RWPE1 (cell line): ENCODE data around the gene FGFR2.

Source experiments
- CTCF ChIA-PET: fragments of 350-600 bp; sonication (Branson Sonifier 250); formaldehyde crosslinking; extraction: SDS; loops from one replicate; lab custom pipeline; 2021; lab: Yijun Ruan, JAX
- POLR2A ChIA-PET: fragments of 400-600 bp; formaldehyde crosslinking; extraction: SDS; loops from one replicate; lab custom pipeline; 2020; ENCODE audit warnings: antibody characterized with exemption; ENCODE audit not compliant: low non-redundant PET; lab: Yijun Ruan, JAX
- DNase-seq: peaks from one replicate; pipeline ENCODE4 v3.0.0; 2012; ENCODE audit warnings: low spot score
- H3K27ac ChIP-seq: fragments of 450-650 bp; 2 replicates; pipeline ENCODE4 v1.5.1; 2017
- CTCF ChIP-seq: fragments of 450-650 bp; conservative IDR thresholded peaks from 2 replicates; pipeline ENCODE4 v1.5.1; 2017; ENCODE audit warnings: low read depth, mild to moderate bottlenecking

Gene FGFR2

GRCh38 chr10:121583258-121583657, 15.0 kb downstream of the FGFR2 start:
- ChIA-PET POLR2A (no interaction called here), CTCF (no interaction called here)
- no peak for TF ChIP-seq CTCF
- H3K27ac ChIP-seq, result no peak overlapping the region
- no peak for DNase-seq

- no peak for TF ChIP-seq CTCF
- POLR2A ChIA-PET, result no interaction called here
- no peak overlapping the region for H3K27ac ChIP-seq
- DNase-seq, result no peak
- CTCF ChIA-PET, result interaction anchor here (0.6 to 0.7 kb wide), 3 partner anchors 67 to 1650 kb away, joined by 3 to 4 read pairs (median 3); no protein-coding TSS in a partner anchor
Observed at GRCh38 chr10:121580276-121581116, 17.7 kb downstream of the FGFR2 start.

- CTCF ChIA-PET, result interaction anchor here (0.5 to 1.0 kb wide), 5 partner anchors 30 to 1649 kb away, joined by 3 read pairs; no protein-coding TSS in a partner anchor
- POLR2A ChIA-PET, result no interaction called here
- TF ChIP-seq CTCF, result no peak
- no peak overlapping the region for H3K27ac ChIP-seq
- peak; percentile 82 for DNase-seq
Observed at GRCh38 chr10:121579656-121580055, 18.6 kb downstream of the FGFR2 start.

GRCh38 chr10:121578965-121579364, 19.3 kb downstream of the FGFR2 start:
- no peak for DNase-seq
- POLR2A ChIA-PET, result no interaction called here
- CTCF ChIA-PET, result interaction anchor here (0.6 to 1.0 kb wide), 3 partner anchors 30 to 1070 kb away, joined by 3 to 4 read pairs (median 3); no protein-coding TSS in a partner anchor
- no peak for TF ChIP-seq CTCF
- H3K27ac ChIP-seq, result no peak overlapping the region

- TF ChIP-seq CTCF, result no peak
- H3K27ac ChIP-seq, result no peak overlapping the region
- CTCF ChIA-PET, result interaction anchor here (0.6 to 0.7 kb wide), 3 partner anchors 312 to 1071 kb away, joined by 3 to 4 read pairs (median 3); no protein-coding TSS in a partner anchor
- no peak for DNase-seq
- POLR2A ChIA-PET, result no interaction called here
Observed at GRCh38 chr10:121578298-121578697, 19.9 kb downstream of the FGFR2 start.

- CTCF ChIA-PET, result interaction anchor here (0.6 kb wide), 1 partner anchor 390 kb away, joined by 3 read pairs; no protein-coding TSS in a partner anchor
- no peak overlapping the region for H3K27ac ChIP-seq
- TF ChIP-seq CTCF, result no peak
- POLR2A ChIA-PET, result no interaction called here
- peak; percentile 64 for DNase-seq
Observed at GRCh38 chr10:121577568-121577967, 20.7 kb downstream of the FGFR2 start.
